HG02870 (cell line): ENCODE results near the gene TMEM234.

Experiments
- ATAC-seq: cut with Tn5 transposase; IDR thresholded peaks from one replicate; pipeline ENCODE4 v1.9.1; 2021; ENCODE audit warnings: mild to moderate bottlenecking, moderate library complexity; ENCODE audit not compliant: unreplicated experiment

TMEM234 gene

GRCh38 chr1:32240140-32240951 is 18.2 kb upstream of the TMEM234 start:
- no peak for ATAC-seq

DNA sequence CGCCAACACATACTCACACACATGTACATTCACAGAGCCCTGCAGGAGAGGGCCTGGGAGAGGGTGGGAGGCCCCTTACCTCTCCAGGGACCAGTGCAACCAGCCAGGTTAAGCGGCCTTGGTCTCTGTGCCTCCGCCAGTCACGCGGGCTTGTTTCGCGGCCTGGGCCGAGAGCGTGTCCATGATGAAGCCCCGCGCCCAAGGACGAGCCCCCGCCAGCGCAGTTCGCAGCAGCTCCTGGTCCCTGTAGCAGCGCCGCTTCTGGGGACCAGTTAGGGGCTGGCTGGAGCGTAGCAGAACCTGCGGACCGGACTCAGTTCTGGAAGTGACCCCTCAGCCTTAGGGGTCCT is 17.6 kb upstream of the TMEM234 start:
- no peak for ATAC-seq

GRCh38 chr1:32239337-32239736 is 17.2 kb upstream of the TMEM234 start:
- no peak for ATAC-seq

DNA sequence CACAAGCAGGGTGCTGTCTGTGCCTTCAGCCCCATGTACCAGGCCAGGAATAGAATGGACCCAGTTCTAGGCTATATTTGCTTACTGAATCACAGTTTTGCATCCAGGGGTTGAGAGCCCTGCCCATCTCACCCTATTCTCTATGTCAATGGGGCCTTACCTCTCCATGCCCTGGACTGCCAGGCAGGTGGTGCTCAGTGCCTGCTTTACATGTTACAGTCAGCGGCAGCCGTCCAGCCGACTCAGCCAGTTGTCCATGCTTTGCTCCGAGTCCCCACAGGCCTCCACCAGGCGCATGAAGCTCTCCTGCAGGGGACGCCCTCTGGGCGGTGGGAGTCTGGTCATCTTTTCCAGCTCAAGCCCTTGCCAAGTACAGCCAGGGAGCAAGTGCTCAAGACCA is 12.6 kb upstream of the TMEM234 start:
- no peak for ATAC-seq

- no peak for ATAC-seq
These were observed 10.6 kb upstream of the TMEM234 start for GRCh38 chr1:32232558-32233304.

DNA sequence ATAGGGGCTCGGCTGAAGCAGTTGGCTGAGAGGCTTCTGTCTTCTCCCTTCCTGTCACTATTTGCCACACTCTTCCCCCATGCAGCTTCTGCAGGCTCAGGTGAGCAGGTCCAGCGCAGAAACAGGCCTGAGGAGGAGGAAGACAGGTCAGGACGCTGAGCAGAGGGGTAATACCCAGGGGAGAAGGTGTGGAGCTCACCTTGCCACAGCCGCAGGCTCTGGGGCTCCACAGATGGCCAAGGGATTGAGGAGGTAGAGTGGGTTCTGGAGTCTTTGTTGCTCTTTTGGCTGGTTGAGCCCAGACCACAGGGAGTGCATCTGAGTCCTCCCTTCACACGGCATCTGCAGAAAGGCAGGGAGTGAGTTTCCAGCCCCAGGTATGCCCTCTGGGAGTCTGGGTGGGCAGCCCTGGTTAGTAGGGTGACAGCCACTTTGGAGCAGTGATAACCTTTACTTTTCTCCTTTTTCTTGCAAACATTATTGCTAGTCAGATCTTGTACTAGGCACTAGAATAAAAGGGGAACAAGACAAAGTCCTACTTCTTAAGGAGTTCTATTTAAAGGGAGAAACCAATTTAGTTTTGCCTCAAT is 9.8 kb upstream of the TMEM234 start:
- ATAC-seq = no peak

- ATAC-seq = no peak
These were observed 6.6 kb upstream of the TMEM234 start for GRCh38 chr1:32228771-32229170.

DNA sequence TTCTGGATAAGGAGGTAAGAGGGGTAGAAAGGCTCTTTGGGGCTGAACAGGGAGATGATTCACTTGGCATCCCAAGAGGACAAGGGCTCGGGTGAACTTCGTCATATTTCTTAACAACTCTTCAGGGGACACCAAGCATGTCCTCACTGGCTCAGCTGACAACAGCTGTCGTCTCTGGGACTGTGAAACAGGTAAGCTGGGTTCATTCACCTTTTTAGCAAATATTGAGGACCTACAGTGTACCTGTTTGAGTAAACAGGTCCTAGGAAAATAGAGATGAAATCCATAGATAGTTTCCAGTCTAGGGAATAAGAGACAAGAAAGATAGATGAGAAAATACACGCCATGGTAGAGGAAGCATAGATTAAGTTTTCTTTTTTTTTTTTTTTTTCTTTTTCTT is 2.1 kb upstream of the TMEM234 start:
- no peak for ATAC-seq

DNA sequence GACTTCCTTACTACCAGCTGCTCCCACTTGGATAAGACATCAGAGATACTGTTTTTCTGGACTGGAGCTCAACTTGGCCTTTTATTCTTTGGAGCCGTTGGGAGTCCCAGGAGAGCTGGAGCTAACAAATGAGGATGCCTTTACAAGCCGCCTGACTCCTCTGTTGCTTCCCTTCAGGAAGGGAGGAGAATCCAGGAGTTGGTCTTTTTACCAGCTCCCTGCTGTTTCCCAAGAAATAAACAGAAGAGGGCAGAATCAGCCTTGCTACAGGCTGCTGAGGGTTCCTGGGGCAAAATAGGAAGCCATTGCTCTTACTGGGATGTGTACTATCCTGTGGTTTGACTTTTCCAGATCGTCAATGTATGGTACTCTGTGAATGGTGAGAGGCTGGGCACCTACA is 1.5 kb upstream of the TMEM234 start:
- ATAC-seq = no peak

DNA sequence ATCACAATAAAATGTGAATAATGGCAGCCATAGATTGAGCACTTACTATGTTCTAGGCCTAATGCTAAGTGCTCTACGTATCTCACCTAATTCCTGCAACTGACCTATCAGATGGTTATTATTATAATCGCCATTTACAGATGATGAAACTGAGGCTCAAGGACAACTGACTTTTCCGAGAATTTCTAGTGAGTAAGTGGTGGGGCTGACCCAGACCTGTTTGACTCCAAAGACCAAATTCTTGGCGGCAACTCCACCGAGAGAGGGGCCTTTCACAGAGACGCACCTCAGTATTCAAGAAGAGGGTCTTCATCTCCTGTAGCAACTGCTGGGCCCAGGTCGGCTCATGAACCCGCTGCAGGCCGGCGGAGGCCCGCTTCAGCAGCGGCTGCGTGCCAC is 573 bp downstream of the TMEM234 start:
- ATAC-seq = no peak

DNA sequence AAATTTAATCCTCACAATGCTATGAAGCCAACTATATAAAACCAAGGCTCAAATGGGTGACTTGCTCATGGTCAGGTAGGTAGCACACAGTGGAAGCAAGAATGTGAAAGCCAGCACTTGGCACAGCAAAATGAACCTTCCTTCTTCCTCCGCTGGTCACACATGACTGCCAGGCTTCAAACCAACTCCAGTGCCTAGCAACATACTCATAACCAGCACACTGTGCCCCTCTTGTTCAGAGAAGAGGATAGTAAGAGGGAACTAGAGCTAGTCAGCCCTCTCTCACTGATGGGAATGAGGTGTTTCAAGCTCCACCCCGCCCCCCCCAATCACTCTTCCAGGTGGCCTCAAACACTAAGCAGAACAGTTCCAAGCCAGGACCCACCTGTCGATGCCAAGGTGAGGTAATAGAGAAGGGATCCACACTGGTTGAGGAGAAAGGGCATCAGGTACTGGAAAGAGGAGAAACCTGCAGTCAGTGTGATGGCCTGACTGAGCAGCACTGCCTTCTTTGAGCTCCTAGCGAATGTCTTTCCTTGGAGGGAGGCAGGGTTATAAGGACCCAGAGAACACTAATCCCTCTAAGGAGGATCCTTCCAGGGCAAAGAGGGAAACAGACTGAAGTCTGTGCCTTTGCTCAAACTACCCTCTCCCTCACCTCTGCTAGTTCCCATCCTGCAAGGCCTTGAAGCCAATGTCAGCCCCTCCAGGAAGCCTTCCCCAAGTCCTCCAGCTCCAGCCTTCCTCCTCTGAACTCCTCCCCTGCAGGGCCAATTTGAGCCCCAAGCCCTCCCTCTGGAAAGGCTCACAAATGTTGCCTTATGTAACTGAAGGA is 1.2 kb downstream of the TMEM234 start:
- no peak for ATAC-seq

- ATAC-seq = no peak
These were observed 3.1 kb downstream of the TMEM234 start for GRCh38 chr1:32219022-32219421.

DNA sequence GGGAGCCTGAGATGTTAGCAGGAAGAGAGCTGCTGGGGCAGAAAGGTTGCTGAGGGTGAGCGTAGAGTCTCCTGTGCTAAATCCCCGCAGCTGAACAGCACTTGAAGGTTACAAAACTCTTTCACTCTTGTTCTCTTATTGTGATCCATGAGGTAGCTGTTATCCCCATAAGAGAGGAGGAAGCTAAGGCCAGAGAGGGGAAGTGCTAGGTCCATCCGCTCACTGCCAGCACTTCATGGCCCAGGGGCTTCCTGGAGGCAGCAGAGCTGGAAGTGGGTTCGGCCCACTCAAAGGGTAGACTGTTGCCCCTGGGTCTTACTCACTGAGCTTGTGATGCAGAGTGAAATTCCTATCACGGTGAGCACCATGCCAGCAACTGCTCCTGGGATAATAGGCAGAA is 5.6 kb downstream of the TMEM234 start:
- no peak for ATAC-seq

GRCh38 chr1:32215629-32216480 is 6.3 kb downstream of the TMEM234 start:
- ATAC-seq = no peak

- ATAC-seq = no peak
These were observed 13.2 kb downstream of the TMEM234 start, which contains the start of gene DCDC2B for GRCh38 chr1:32208891-32209328. Gene DCDC2B, plus strand, starts transcription at chr1:32209089. Its CDS starts 5 bp downstream, at chr1:32209094.

DNA sequence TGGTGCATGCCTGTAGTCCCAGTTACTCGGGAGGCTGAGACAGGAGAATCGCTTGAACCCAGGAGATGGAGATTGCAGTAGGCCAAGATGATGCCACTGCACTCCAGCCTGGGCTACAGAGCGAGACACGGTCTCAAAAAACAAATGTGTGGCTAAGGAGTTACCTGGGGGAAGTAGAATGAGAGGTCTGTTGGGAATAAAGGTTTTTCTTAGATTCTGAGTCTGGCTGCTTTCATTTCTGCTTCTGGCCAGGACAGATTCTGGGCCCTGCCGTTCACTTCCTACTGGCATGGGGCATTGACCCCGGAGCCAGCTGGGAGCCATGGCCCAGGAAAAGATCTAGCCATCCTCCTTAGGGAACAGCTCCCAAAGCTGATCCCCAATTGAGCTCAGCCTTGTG is 13.7 kb downstream of the TMEM234 start:
- no peak for ATAC-seq

- ATAC-seq = no peak
These were observed 16.5 kb downstream of the TMEM234 start, which contains the start of gene IQCC for GRCh38 chr1:32205401-32206370. Gene IQCC, plus strand, starts transcription at chr1:32205671. Its CDS starts 11 bp downstream, at chr1:32205682.

DNA sequence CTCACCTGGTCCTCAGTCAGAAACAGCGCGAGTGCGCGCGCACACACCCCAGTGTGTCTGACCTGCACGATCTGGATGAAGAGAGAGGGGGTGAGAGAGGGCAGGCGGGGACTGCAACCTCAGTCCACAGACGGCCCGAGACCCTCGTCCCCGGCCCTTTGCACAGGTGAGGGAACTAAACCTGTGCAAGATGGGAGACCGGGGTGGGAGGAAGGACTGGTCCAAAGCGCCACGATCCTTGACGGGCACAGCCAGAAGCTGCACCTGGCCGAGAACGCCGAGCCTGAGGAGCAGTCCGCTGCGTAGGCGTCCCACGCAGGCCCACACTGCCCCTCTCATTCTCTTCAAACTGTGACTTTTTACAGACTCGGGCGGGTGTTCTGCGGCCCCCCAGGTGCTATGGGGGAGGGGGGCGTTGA is 17.2 kb downstream of the TMEM234 start:
- ATAC-seq = no peak
